Upper lobe of left lung (tissue), 6 donors: ENCODE results near the gene IGSF8. TPM values are rescaled to one million over a fixed set of nuclear protein-coding genes. Genes with fewer than 3 reads are reported as not detected.
A peak's percentile ranks its signal among the peaks of the same experiment; 100 is the strongest.

Experiments used
- ATAC-seq, 2 donors: fragments of 200-7000 bp; cut with Tn5 transposase; one replicate each; pipeline ENCODE4 v1.9.1; 2022; ENCODE audit warnings: mild to moderate bottlenecking in 2 of 2, moderate library complexity in 2 of 2; ENCODE audit not compliant: low FRiP score in 2 of 2
- DNase-seq, 2 donors: peaks; one replicate each; pipeline ENCODE4 v3.0.0-alpha.2; 2019 to 2020
- H3K27ac ChIP-seq, 4 donors: fragments of 200-600 bp; sonication (generic); one replicate each; pipeline ENCODE4 v1.5.1; 2016 to 2019
- H3K27me3 ChIP-seq, 4 donors: fragments of 200-600 bp; sonication (generic); one replicate each; pipeline ENCODE4 v1.5.1; 2017 to 2019
- H3K36me3 ChIP-seq, 4 donors: fragments of 200-600 bp; sonication (generic); one replicate each; pipeline ENCODE4 v1.5.1; 2016 to 2019
- H3K4me1 ChIP-seq, 4 donors: fragments of 200-600 bp; sonication (generic); one replicate each; pipeline ENCODE4 v1.5.1; 2018 to 2019
- H3K4me3 ChIP-seq, 4 donors: fragments of 200-600 bp; sonication (generic); one replicate each; pipeline ENCODE4 v1.5.1; 2017 to 2019; ENCODE audit warnings: mild to moderate bottlenecking in 2 of 4, moderate library complexity in 1 of 4
- H3K9me3 ChIP-seq, 4 donors: fragments of 200-600 bp; sonication (generic); one replicate each; pipeline ENCODE4 v1.5.1; 2018 to 2019
- CTCF ChIP-seq, 6 experiments: fragments of 450-650 bp in 4 of 6; fragments of 200-600 bp in 2 of 6; sonication (generic) in 2 of 6; IDR thresholded peaks; one replicate each; pipeline ENCODE4 v1.5.1; 2016 to 2019; ENCODE audit warnings: antibody characterized with exemption in 6 of 6
- EP300 ChIP-seq, 4 donors: sonication (generic); formaldehyde crosslinking; IDR thresholded peaks; one replicate each; pipeline ENCODE4 v1.5.1; 2017; ENCODE audit warnings: antibody characterized with exemption in 4 of 4, control low read depth in 2 of 4
- POLR2A ChIP-seq, 4 donors: fragments of 450-650 bp; IDR thresholded peaks; one replicate each; pipeline ENCODE4 v1.5.1; 2016 to 2017; ENCODE audit warnings: antibody characterized with exemption in 4 of 4, mild to moderate bottlenecking in 2 of 4
- POLR2AphosphoS5 ChIP-seq, 2 donors: sonication (generic); formaldehyde crosslinking; IDR thresholded peaks; one replicate each; pipeline ENCODE4 v1.5.1; 2017; ENCODE audit warnings: antibody characterized with exemption in 2 of 2
- WGBS, 2 donors: methylation state at CpG; one replicate each; pipeline ENCODE4 v1.1.5; 2017 to 2018; 5-methylcytosine and 5-hydroxymethylcytosine counted together
- total RNA-seq, 6 donors: library from RNA; depleted of rRNA in 4 of 6; stranded (reverse); fragments of >200 nt in 4 of 6; gene quantifications; one replicate each; pipeline versions ENCODE4 v1.1.0 to v1.2.1, GENCODE V29; 2016 to 2021
- donor health status: DM: no; HTN: no; CAD: no; lungs with moderate emphysema.
- donor health status: DM: no; HTN: yes; CAD: no; lungs with severe emphysema.

IGSF8 gene
- total RNA-seq, 6 donors from 2014 or later = 13.6 to 43.8 (median 36.9) TPM

- Histone ChIP-seq H3K4me3 (no peak overlapping the region), H3K4me1 (peaks cover 8 to 12% (median 9%) of the 10 kb centered on the region in 4 donors), H3K36me3 (no peaks in the 10 kb centered on the region), H3K27ac (no peak overlapping the region), H3K9me3 (no peaks in the 10 kb centered on the region), H3K27me3 (no peaks in the 10 kb centered on the region)
- TF ChIP-seq POLR2AphosphoS5 (IDR thresholded peaks at IDR 0.05) (peak in 1 of 2 donors; percentile 21), POLR2A (IDR thresholded peaks at IDR 0.05) (no peak), EP300 (IDR thresholded peaks at IDR 0.05) (no peak), CTCF (IDR thresholded peaks at IDR 0.05) (peak; percentile 37 to 60 (median 44))
- 4 to 8% methylated on average over 8 to 11 of the region's 11 CpGs for WGBS, 2 donors
- no peak for DNase-seq
- ATAC-seq = peak; percentile 57 to 85
These were observed 51.8 kb downstream of the IGSF8 start for GRCh38 chr1:160046494-160047110.

GRCh38 chr1:160045653-160046052 lies 52.8 kb downstream of the IGSF8 start:
- H3K36me3 ChIP-seq = no peaks in the 10 kb centered on the region
- H3K4me1 ChIP-seq = peaks cover 8 to 12% (median 9%) of the 10 kb centered on the region in 4 donors
- TF ChIP-seq CTCF (IDR thresholded peaks at IDR 0.05) (no peak), EP300 (IDR thresholded peaks at IDR 0.05) (no peak), POLR2A (IDR thresholded peaks at IDR 0.05) (no peak), POLR2AphosphoS5 (IDR thresholded peaks at IDR 0.05) (no peak)
- H3K9me3 ChIP-seq = no peaks in the 10 kb centered on the region
- H3K4me3 ChIP-seq = no peak overlapping the region
- H3K27ac ChIP-seq = no peak overlapping the region
- WGBS, 2 donors = 44 to 62% methylated on average over 2 of the region's 2 CpGs
- no peak for ATAC-seq
- DNase-seq = no peak
- no peaks in the 10 kb centered on the region for H3K27me3 ChIP-seq

- Histone ChIP-seq H3K4me1 (peaks cover 8 to 12% (median 9%) of the 10 kb centered on the region in 4 donors), H3K9me3 (no peaks in the 10 kb centered on the region), H3K27ac (no peak overlapping the region), H3K36me3 (no peaks in the 10 kb centered on the region), H3K27me3 (no peaks in the 10 kb centered on the region), H3K4me3 (no peak overlapping the region)
- TF ChIP-seq EP300 (IDR thresholded peaks at IDR 0.05) (no peak), CTCF (IDR thresholded peaks at IDR 0.05) (no peak), POLR2AphosphoS5 (IDR thresholded peaks at IDR 0.05) (no peak)
- DNase-seq (no peak), ATAC-seq (no peak)
These were observed 54.9 kb downstream of the IGSF8 start for GRCh38 chr1:160043543-160043942.

Other genes with a start within 250 kb of the IGSF8 start
- gene VSIG8, start 236.0 kb downstream of the IGSF8 start, total RNA-seq = under 1 TPM in 1 of 6 donors, not detected in 5; 0.34 TPM
- gene CFAP45, start 198.5 kb downstream of the IGSF8 start, total RNA-seq = 10 to 100 TPM in 2 of 6 donors, 1 to 10 TPM in 4; 1.2 to 34.6 (median 9.0) TPM
- 1,000 to 10,000 TPM in 1 of 6 donors, 100 to 1,000 TPM in 5; 167 to 1,014 (median 605) TPM for gene TAGLN2, start 173.1 kb downstream of the IGSF8 start, total RNA-seq
- 1 to 10 TPM in 4 of 6 donors, under 1 TPM in 2; 0.55 to 2.3 (median 1.5) TPM for gene IGSF9, start 153.0 kb downstream of the IGSF8 start, total RNA-seq
- under 1 TPM in 1 of 6 donors, not detected in 5; 0.34 TPM for gene SLAMF9, start 144.4 kb downstream of the IGSF8 start, total RNA-seq
- gene PIGM, start 66.6 kb downstream of the IGSF8 start, total RNA-seq = 1 to 10 TPM; 2.8 to 6.5 (median 6.0) TPM
- under 1 TPM in 1 of 6 donors, not detected in 5; 0.11 TPM for gene KCNJ10, start 28.5 kb downstream of the IGSF8 start, total RNA-seq
- gene KCNJ9, start 17.1 kb downstream of the IGSF8 start, total RNA-seq = not detected
- gene ATP1A2, start 17.1 kb upstream of the IGSF8 start, total RNA-seq = 10 to 100 TPM in 2 of 6 donors, 1 to 10 TPM in 4; 2.2 to 36.7 (median 3.8) TPM
- under 1 TPM in 2 of 6 donors, not detected in 4; 0.52 to 0.61 TPM for gene ATP1A4, start 53.0 kb upstream of the IGSF8 start, total RNA-seq
- under 1 TPM in 2 of 6 donors, not detected in 4; 0.17 to 0.91 TPM for gene CASQ1, start 92.0 kb upstream of the IGSF8 start, total RNA-seq
- gene PEA15, start 106.8 kb upstream of the IGSF8 start, total RNA-seq = 100 to 1,000 TPM in 1 of 6 donors, 10 to 100 TPM in 5; 30.4 to 174 (median 67.9) TPM
- gene DCAF8, start 163.9 kb upstream of the IGSF8 start, total RNA-seq = 100 to 1,000 TPM; 108 to 340 (median 155) TPM
- gene PEX19, start 186.5 kb upstream of the IGSF8 start, total RNA-seq = 10 to 100 TPM; 28.3 to 69.1 (median 40.6) TPM
- 100 to 1,000 TPM in 5 of 6 donors, 10 to 100 TPM in 1; 99.4 to 165 (median 141) TPM for gene COPA, start 244.6 kb upstream of the IGSF8 start, total RNA-seq
- 100 to 1,000 TPM in 2 of 6 donors, 10 to 100 TPM in 4; 55.9 to 116 (median 70.8) TPM for gene NCSTN, start 244.8 kb upstream of the IGSF8 start, total RNA-seq